SIG-M5 treated with dmso at 0.1 percent for 504 hours (cell line): ENCODE measurements around the gene RANBP17.
A peak's percentile ranks its signal among the peaks of the same experiment; 100 is the strongest.

ENCODE experiments used
- DNase-seq: peaks from one replicate; lab custom pipeline; 2025; ENCODE audit not compliant: unreplicated experiment; lab: John Stamatoyannopoulos, UW

RANBP17 gene

GRCh38 chr5:171226096-171226754, 364.4 kb downstream of the RANBP17 start:
- no peak for DNase-seq

- no peak for DNase-seq
Measured at GRCh38 chr5:171226864-171227263, 365.0 kb downstream of the RANBP17 start.

GRCh38 chr5:171236651-171237050, 374.8 kb downstream of the RANBP17 start:
- no peak for DNase-seq

DNA sequence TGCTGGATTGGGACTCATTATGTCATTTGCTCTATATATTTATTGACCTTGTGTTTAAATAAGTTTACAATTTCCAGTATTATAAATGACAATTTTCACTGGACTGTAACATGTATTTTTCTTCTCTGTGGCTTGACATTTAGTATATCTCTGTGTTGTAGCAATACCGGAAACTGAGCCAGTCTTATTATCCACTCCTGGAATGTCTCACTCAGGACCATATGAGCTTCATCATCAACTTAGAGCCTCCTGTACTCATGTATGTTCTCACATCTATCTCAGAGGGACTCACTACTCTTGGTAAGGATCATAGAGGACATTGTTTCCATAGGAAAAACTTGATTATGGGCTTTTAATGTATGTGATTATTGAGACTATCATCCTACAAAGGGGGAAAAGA, 380.7 kb downstream of the RANBP17 start:
- DNase-seq = no peak

- DNase-seq = no peak
Measured at GRCh38 chr5:171246231-171246630, 384.4 kb downstream of the RANBP17 start.

- no peak for DNase-seq
Measured at GRCh38 chr5:171249460-171249859, 387.6 kb downstream of the RANBP17 start.

DNA sequence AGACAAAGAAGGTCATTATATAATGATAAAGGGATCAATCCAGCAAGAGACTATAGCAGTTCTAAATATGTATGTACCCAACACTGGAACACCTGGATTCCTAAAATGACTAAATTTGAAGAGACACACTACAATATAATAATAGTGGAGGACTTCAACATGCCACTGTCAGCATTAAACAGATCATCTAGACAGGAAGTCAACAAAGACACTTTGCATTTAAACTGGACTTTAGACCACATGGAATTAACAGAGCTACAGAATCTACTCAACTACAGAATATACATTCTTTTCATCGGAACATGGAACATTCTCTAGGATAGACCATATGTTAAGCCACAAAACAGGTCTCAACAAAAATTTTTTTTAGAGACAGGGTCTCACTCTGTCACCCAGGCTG, 388.9 kb downstream of the RANBP17 start:
- no peak for DNase-seq

GRCh38 chr5:171251519-171251918, 389.7 kb downstream of the RANBP17 start:
- DNase-seq = no peak

GRCh38 chr5:171252674-171253073, 390.9 kb downstream of the RANBP17 start:
- no peak for DNase-seq

- DNase-seq = no peak
Measured at GRCh38 chr5:171258737-171259415, 397.1 kb downstream of the RANBP17 start.

DNA sequence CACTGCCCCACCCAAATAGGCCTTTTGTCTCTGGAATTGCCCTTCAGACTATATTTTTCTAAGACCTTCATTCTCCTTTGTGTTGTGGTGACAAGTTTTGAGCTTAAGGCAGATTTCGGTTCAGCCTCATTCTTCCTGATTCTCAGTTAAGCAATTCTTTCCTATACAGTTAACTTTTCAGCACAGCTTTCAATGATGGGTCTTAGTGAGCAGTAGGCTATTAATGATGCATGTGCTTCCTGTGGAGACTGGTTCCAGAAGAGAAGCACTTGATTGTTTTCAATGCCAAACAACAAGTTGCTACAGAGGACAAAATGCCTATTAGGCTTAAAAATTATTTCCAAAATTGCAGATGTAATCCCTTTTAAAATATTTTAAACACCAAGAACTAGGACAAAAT, 399.5 kb downstream of the RANBP17 start:
- DNase-seq = no peak

- DNase-seq = no peak
Measured at GRCh38 chr5:171261904-171262303, 400.1 kb downstream of the RANBP17 start.

DNA sequence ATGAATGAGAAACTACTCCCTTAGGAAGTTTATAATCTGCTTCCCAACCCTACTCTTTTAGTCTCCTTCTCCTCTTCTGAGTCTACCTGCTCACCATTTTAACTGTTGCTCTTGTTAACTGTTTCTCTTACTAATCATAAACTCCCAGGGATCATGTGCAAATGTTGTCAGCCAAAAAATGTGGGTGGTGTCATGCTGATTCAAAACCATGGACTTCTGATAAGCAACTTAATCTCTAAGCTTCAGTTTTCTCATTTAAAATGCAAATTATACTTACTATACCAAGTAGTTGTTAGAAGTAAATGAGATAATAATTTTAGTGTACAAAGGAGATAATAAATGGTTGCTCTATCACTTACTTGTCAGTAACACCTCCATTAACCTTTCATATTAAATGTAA, 401.4 kb downstream of the RANBP17 start:
- no peak for DNase-seq

DNA sequence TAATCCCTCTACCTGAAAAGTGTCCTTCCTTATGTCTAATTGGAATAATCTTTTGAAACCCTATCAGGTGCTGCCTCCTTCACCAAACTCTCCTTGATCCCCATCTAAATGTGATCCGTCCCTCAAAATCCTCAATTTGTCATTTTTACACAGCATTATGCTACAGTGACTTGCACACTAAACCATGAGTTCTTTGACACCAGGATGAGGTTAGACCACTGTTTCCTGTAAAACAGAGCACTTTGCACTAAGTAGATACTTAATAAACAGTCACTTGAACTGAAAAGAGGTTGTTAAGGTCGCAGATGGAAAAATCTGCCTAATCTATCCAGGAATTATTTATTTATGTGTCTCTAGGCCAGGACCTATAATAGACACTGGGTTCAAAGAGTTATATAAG, 403.0 kb downstream of the RANBP17 start:
- no peak for DNase-seq

GRCh38 chr5:171268700-171269620, 407.1 kb downstream of the RANBP17 start:
- no peak for DNase-seq

- no peak for DNase-seq
Measured at GRCh38 chr5:171269717-171270116, 407.9 kb downstream of the RANBP17 start.

DNA sequence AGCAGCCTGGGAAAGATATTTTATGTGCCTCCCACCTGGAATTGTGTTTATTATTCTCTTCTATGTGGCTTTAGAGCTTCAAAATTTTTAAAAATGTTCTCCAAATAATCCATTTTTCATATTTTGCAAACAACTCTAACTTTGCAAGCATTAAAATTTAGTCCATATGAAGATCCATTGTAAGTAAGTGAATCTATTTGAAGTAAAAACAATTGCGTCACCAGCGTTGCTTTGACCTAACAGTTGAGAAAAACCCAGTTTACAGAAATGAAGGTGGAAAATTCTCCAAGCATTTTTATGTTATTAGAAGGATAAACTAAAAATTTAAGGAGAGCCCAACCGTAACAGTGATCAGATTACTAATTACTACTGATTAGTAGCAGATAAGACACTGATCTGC, 408.3 kb downstream of the RANBP17 start:
- DNase-seq = no peak

- DNase-seq = no peak
Measured at GRCh38 chr5:171271798-171272197, 410.0 kb downstream of the RANBP17 start.

DNA sequence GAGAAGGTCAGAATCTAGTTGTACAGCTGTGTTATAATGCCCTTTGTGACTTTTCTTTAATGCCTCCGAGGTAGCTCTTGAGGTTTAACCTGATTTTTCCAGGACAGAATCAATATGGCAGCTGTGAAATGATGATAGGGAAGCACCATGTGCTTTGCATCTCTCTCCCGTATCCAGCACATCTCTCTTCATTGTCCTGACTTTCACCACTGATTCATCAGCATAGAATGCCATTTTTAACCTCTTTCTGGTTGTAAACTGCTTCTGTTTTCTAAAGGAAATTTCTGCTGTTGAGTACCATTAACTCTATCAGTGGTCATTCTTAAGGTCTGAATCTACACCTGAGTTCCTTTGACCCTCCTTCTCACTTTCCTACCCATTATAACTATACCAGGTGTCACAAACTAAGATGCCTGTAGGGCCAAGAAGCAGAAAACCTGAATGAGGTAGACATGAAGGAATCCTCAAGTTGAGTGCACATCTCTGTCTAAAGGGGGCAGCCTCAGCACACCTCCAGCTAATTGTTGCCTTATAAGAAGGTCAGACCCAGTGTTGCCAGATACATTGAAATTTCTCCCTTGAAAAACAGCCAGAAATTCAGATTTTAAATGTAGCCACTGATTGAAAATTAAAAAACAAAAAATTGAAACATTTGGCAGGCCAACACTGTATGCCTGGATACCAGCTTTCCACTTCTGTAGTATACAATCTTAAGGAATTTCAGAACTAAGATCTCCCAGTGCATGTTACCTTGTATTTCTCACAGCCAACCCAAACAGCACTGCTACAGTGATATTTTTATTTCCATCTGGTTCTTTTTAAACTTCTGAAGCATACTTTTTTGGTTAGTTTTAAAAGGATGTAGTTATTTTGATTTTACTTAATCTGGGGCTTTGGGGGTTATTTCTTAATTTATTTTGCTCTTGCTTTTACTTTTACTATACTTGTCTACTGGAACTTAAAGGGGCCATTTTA, 411.5 kb downstream of the RANBP17 start:
- DNase-seq = peak; percentile 63

DNA sequence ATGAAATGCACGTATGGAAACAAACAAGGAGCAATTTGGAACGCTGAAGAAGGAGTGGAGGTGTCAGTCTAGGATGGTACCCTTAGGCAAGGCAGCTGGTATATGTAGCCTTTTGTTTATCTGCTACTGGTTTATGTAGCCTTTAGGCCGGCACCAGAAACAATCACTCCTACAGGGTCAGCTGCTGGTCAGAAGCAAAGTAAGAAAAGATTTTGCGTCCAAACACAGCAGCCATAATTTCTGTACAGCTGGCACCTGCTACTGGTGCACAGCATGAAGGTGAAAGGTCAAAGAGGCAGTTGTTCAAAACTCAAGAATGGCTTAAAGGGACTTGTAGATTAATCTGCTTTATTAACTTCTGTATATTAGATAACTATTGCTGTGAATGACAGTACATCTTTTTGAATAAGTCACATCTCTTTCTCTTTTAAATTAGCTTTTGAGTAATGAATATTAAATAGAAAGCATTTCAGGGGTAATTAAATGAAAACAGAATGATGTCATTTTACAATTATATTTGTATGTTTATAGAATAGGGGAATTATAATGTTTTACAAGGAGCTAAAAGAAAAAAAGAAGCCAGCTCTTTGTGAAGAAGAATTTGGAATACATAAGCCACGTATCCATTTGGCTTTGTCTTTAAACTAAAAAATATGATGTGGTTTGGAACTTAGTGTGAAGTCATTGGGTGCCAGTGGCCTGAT, 414.2 kb downstream of the RANBP17 start:
- no peak for DNase-seq
